Activated CD8-positive, alpha-beta memory T cell treated with anti-CD3 and anti-CD28 coated beads for 36 hours (primary cell): ENCODE measurements around the gene IL1RL1. TPM values are rescaled to one million over a fixed set of nuclear protein-coding genes. Genes with fewer than 3 reads are reported as not detected.

Experiments used
- CTCF ChIA-PET: fragments of 350-600 bp; sonication (Branson Sonifier 250); formaldehyde crosslinking; loops from one replicate; lab custom pipeline; 2021; ENCODE audit warnings: antibody characterized with exemption; lab: Charles Lee
- POLR2A ChIA-PET: fragments of 350-600 bp; sonication (Branson Sonifier 250); formaldehyde crosslinking; loops from one replicate; lab custom pipeline; 2021; ENCODE audit warnings: antibody characterized with exemption; lab: Charles Lee
- total RNA-seq, 2 experiments: library from RNA; stranded (reverse); gene quantifications; one replicate each; pipeline ENCODE4 v1.2.3, GENCODE V29; 2021

IL1RL1 gene
- total RNA-seq, 2 experiments from 2014 or later: 0.25 to 0.48 TPM

DNA sequence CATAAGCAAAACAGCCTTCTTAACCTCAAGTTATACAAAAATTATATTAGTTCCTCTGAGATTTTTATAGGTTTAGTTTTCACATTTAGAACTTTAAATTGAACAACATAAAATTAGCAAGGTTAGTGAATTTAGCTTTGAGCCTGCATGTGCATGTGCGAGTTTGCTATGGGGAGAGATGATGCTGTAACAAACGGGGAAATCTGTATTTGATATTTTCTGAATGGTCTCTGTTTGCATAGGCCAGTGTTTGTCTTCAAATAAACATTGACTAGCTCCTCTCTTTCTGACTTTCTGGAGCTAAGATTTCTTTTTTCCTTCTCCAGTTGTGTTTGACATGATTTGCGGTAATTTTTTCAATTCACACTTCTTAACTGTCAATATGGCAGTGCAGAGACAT, 80.7 kb downstream of the IL1RL1 start:
- POLR2A ChIA-PET: no interaction called here
- CTCF ChIA-PET: interaction anchor here (1.0 kb wide), 1 partner anchor 115 kb away, joined by 4 read pairs; no protein-coding TSS in a partner anchor

DNA sequence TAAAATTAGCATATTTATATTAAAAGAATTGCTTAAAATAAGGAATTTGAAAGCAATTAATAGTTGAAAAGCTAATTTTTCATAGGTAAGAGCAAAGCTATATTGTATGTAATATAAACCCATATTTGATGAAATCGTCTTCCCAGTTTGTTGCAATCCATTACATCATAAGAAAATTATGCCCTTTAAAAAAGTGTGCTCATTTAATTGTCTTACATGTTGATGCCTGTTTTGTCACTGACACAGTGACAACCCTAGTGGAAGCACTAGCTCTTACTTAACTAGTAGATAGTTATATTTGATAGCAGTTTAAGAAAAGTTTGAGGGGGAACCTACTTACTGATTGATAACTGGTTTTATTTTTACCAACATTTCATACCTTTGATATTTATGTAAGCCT, 81.6 kb downstream of the IL1RL1 start:
- CTCF ChIA-PET: interaction anchor here (0.6 kb wide), 1 partner anchor 285 kb away, joined by 3 read pairs; no protein-coding TSS in a partner anchor
- POLR2A ChIA-PET: no interaction called here

DNA sequence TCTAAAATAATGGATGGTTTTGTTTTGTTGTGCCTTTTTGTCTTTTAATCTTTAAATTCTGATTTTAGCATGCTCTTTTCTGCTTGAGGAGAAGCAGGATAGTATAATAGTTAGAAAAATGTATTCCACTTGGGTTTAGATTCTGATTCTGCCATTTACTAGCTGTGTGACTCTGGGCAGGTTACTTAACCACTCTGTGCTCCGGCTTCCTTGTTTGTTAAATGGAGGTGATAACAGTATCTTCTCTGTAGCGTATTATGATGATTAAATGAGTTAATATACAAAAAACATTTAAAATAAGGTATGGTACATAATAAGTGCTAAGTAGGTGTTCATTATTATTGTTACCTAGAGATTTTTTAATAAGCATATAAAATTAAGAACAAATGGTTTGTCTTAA, 84.6 kb downstream of the IL1RL1 start:
- POLR2A ChIA-PET: no interaction called here
- CTCF ChIA-PET: interaction anchor here (1.0 kb wide), 1 partner anchor 463 kb away, joined by 3 read pairs; no protein-coding TSS in a partner anchor

DNA sequence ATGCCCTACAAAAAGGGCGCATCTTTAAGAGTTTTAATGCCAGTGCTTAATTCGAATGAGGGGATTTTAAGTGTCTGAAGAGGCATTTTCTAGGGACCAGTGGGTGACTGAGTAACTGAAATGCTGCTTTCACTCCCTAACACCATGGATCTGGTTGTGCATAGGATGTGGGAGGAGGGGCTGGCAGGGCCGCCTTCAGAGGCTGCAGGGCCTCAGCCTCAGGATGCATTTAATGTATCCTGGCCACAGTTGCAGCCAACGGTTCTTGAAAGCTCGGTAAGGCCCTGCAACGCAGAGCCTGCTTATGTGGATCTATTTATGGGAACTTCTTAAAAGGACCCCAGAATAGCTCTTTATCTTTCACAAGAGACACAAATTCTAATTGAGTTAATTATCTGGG, 85.8 kb downstream of the IL1RL1 start:
- CTCF ChIA-PET: interaction anchor here (1.0 kb wide), 1 partner anchor 464 kb away, joined by 3 read pairs; no protein-coding TSS in a partner anchor
- POLR2A ChIA-PET: no interaction called here

DNA sequence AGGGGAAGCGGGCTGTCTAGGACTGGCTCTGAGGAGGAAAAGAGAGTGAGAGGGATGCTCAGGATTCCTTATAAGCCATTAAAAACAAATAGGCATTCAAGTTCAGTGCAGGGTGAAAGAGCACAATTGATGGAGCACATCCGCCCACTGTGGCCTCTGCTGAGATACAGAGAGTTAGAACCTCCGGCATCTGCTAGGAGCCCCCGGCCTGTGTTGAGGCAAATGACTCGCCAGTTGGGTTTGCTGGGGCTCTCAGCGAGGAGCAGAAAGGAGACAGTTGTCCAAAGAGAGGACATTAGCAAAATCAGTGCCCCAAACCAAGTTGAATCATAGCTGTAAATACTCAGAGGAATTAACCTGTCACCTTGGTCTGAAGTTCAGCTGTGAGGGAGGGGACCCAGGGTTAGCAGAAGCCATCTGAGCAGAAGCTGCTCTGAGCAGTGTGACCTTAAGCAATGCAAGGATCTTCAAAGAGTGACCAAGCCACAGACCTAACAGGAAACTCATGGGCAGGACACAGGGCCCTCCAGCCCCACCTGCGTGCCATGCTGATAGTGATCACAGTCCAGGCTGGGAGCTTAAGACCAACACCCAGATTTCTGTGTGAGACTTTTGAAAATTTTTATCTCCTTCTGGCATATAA, 88.3 kb downstream of the IL1RL1 start:
- CTCF ChIA-PET: interaction anchor here (1.0 kb wide), 1 partner anchor 160 kb away, joined by 3 read pairs; no protein-coding TSS in a partner anchor
- POLR2A ChIA-PET: no interaction called here

DNA sequence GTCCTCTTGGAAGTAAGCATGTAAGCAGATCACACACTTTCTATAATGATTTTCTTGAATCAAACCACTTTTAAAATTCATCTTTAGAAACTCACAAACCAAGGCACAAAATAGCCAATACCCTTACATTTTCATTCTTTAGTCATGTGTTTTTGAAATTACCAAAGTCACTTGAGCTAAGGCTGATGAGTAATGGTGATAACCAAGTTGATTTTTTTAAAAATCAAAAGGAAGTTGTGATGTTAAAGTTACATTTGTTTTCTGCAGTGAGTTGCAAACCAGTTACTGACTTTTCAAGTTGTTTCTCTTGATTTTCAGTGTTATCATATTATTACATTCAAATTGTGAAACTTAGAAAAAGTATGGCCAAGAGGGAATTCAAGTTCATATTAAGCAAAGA, 90.1 kb downstream of the IL1RL1 start:
- ChIA-PET CTCF (no interaction called here), POLR2A (no interaction called here)

Other genes with a start within 250 kb of the IL1RL1 start
- gene IL1R1, start 168.8 kb upstream of the IL1RL1 start, total RNA-seq: 1 to 10 TPM; 1.8 to 2.1 TPM
- gene IL1RL2, start 124.5 kb upstream of the IL1RL1 start, total RNA-seq: under 1 TPM; 0.06 to 0.27 TPM
- 10 to 100 TPM; 25.1 to 25.8 TPM for gene IL18R1, start 44.2 kb downstream of the IL1RL1 start, total RNA-seq
- 10 to 100 TPM in 1 of 2 experiments, 1 to 10 TPM in 1; 7.6 to 10.2 TPM for gene IL18RAP, start 111.6 kb downstream of the IL1RL1 start, total RNA-seq
- under 1 TPM in 1 of 2 experiments, not detected in 1; 0.06 TPM for gene SLC9A4, start 161.7 kb downstream of the IL1RL1 start, total RNA-seq